Measurements from ENCODE around the gene PPIL6.

Gene PPIL6

DNA sequence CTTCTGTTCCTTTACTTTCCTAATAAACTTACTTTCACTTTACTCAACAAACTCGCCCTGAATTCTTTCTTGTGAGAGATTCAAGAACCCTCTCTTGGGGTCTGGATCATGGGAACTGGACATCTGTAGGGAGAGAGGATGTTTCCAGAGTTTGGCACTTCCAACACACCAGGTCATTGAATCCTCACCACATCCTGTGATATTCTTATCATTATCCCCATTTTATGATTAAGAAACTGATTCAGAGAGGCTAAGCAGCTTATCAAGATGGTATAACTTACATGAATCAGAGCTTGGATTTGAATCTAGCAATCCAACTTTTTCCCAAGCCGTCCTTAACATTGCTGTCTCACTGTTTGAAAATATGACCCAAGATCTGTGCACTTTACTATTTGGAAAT is 15.5 kb downstream of the PPIL6 start:
- TF ChIP-seq ZNF274 (IDR thresholded peaks at IDR 0.05; ENCODE audit: low read depth, low read length) = no peak
- H3K4me3 ChIP-seq (ENCODE audit: low read length) = no peak overlapping the region

DNA sequence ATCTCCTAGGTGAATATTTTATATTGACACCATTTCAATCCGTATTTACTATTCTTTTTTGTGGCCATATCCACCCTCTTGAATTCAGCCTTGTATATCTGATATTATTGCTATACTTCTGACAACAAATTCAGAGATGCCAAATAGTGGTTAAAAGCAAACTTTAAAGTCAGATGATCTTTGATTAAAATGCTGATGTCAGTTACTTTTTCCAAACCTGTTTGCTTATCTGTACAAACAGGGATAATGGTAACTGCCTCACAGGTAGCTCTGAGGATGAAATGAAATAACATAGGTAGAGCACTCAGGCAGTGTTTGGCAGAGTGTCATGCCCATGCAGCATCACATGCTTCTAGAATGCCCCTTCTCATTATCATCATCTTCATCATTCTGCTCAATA is 19.2 kb downstream of the PPIL6 start:
- TF ChIP-seq ZNF274 (IDR thresholded peaks at IDR 0.05; ENCODE audit: low read depth, low read length) = no peak
- H3K4me3 ChIP-seq (ENCODE audit: low read length) = no peak overlapping the region

DNA sequence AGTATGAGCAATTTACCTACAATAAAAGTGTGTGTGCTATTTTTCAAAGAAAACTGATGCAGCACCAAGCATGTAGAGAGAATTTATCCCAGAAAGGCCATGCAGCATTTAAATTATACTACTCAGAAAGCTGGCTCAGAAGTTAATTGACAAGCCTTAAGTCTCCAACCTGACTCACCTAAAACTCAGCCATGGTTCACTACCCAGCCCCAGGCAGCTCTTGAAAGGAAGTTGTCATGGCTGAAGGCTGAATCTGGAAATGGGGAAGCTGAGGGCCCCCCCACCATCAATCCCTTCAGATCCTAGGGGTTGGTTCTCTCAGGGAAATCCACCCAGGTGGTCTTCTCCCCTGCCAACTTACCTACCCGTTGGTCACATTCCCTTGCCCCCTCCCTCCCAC is 19.7 kb downstream of the PPIL6 start:
- H3K4me3 ChIP-seq (ENCODE audit: low read length) = no peak overlapping the region
- TF ChIP-seq ZNF274 (IDR thresholded peaks at IDR 0.05; ENCODE audit: low read depth, low read length) = no peak

DNA sequence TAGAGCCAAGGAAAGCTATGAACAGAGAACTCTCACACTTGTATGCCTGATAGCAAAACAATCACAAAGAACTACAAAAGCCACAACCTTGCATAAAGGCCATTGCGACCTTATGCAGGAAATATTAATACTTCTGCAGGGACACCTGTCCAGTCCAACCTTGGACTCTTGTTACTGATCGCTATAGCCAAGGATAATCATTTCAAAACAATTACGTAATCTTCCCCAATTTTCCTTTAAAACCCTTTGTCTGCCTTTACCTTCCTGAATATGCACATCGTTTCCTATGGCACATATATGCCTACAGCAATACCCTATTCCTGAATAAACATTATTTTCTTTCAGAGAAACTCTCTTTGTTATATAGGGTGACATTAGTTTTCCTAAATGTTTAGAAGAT is 22.8 kb downstream of the PPIL6 start:
- no peak for TF ChIP-seq ZNF274 (IDR thresholded peaks at IDR 0.05; ENCODE audit: low read depth, low read length)

DNA sequence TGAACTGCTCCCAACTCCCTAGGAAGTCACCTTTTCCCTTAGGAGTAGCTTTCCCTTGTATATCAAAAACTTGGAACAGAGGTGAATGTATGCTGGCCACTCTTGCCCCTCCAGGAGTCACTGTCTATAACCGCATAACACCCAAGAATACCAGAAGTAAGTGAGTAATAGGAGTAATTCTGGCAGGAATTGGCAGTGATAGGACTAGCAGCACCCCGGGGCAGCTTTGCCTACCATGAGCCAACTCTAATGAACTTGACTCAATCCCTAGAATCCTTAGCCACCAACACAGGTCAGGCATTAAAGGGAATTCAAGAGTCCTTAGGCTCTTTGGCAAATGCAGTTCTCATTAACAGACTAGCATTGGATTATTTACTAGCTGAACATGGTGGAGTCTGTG is 29.4 kb downstream of the PPIL6 start:
- no peak overlapping the region for H3K4me3 ChIP-seq (ENCODE audit: low read length)
- no peak for TF ChIP-seq ZNF274 (IDR thresholded peaks at IDR 0.05; ENCODE audit: low read depth, low read length)

More for the DNA sequence above, 22.8 kb downstream of the PPIL6 start:
- H3K4me3 ChIP-seq (ENCODE audit: low read length) = no peak overlapping the region

DNA sequence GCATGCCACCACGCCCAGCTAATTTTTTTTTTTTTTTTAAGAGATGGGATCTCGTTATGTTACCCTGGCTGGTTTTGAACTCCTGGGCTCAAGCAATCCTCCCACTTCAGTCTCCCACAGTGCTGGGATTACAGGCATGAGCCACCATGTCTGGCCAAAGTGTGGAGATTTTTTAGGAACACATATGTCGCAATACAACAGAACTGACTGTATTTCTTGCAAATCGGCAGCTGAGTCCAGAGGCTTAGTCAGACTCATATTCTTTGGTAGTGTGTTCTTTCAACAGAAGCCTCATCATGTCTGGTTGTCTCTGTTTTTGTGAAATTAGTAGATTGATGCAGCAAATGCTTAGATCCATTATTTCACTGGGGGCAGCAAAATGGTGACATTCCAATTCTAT is 34.2 kb downstream of the PPIL6 start:
- TF ChIP-seq ZNF274 (IDR thresholded peaks at IDR 0.05; ENCODE audit: low read depth, low read length) = no peak
- no peak overlapping the region for H3K4me3 ChIP-seq (ENCODE audit: low read length)

DNA sequence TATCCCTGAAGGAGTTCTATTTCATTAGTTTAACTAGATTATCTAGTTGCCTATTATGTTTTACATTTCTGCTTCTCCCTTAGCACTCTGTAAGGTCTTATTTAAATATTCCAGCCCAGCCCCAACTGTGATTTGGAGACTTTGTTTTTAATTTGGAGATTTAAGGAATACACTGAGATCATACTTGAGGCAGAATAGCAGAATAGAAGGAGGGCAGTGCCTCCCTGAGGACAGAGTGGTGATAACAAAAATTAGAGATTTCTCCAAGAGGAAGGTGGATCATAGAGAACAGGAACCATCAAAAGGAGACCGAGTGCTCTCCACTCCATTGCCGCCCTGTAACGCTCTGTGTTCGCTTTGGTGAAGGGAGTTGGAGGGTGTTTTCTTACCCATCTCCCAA is 43.4 kb downstream of the PPIL6 start:
- no peak for TF ChIP-seq ZNF274 (IDR thresholded peaks at IDR 0.05; ENCODE audit: low read depth, low read length)
- H3K4me3 ChIP-seq (ENCODE audit: low read length) = no peak overlapping the region

DNA sequence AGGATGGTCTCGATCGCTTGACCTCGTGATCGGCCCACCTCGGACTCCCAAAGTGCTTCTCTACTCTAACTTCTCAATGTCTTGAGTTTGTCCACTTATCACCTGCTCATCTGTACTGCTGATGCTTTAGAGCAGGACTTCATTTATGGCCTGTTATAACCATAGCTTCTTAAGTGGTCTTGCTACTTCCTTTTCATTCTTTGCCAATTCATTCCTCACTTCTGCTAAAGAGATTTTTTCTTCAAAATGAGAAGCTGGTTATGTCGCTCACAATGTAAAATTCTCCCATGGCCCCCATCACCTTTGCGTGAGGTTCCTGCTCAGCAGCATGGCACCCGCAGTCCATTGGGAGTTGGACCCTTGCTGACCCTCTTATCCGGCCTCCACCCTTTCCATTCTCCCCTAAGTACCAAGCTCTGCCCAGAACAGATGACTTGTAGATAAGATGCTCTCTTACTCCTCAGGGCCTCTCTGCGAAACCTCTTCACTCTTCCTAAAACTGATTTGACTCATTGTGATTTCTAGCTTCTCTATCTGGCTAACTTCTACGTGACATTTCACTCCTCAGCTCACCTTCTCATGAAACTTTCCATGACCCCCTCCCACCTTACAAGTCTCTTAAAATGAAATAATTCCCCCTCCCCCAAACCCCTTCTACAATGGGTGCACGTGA is 44.2 kb downstream of the PPIL6 start:
- TF ChIP-seq ZNF274 (IDR thresholded peaks at IDR 0.05; ENCODE audit: low read depth, low read length) = no peak

DNA sequence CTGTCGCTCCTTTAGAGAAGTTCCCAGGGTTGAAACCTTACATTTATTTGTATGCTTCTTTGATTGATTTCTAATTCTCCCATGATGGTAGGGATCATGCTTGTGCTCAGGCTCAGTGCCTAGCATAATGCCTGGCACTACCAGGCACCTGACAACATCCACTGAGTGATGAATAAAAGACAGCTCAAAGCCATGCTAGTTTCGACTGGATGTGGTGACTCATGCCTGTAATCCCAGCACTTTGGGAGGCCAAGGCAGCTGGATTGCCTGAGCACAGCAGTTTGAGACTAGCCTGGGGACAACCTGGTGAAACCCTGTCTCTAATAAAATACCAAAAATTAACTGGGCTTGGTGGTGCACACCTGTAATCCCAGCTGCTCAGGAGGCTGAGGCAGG is 46.5 kb downstream of the PPIL6 start:
- no peak for TF ChIP-seq ZNF274 (IDR thresholded peaks at IDR 0.05; ENCODE audit: low read depth, low read length)

More for the DNA sequence above, 44.2 kb downstream of the PPIL6 start:
- H3K4me3 ChIP-seq (ENCODE audit: low read length) = no peak overlapping the region

DNA sequence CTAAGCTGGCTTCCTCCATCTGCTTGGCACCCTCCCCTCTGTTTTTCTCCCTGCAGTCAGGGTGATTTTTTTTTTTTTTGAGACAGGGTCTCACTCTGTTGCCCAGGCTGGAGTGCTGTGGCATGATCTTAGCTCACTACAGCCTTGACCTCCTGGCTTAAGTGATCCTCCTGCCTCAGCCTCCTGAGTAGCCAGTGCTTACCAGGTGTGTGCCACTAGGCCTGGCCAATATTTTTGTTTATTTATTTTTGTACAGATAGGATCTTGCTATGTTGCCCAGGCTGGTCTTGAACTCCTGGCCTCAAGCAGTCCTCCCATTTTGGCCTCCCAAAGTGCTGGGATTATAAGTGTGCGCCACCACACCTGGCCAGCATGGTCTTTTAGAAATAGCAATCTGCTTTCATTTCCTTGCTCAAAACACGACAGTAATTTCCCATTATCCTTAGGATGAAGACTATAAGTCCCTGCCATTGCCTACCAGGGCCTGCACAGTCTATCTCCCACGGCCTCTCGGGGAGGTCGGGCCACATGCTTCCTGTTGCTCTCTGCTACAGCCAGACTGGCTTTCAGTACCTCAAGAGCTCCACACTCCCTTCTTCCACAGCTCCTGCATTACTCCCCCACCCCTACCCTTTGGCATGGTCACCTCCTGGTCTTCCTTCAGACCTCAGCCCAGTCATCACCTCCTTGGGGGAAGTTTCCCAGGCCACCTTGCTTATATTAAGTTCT is 47.1 kb downstream of the PPIL6 start:
- no peak for TF ChIP-seq ZNF274 (IDR thresholded peaks at IDR 0.05; ENCODE audit: low read depth, low read length)
- no peak overlapping the region for H3K4me3 ChIP-seq (ENCODE audit: low read length)

More for the DNA sequence above, 46.5 kb downstream of the PPIL6 start:
- no peak overlapping the region for H3K4me3 ChIP-seq (ENCODE audit: low read length)

DNA sequence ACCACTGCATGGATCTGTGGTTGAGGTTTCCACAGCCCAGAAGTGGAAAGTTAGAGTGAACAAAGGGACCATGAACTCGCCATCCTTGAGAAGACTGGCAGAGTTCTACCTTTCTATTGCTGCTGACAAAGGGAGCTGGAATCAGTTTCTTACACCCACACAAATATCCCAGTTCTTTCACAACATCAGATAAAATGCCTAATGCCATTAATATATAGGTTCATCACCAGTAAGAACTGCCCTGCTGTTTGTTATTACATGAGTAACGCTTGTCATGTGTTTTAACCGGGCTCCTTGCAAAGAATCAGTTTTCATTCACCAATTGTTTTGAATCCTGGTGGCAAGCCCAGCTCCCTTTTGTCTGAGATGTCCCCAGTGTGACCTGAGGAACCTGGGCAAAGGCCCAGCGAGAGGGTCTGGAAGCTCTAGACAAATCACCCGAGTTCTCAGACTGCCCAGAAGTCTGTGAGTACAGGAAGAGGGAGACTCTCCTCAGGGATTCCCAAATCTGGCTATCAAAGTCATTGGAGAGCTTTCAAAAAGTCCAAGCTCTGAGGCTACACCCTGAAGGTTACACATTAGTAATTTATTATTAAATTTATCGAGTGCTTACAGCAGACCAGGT is 50.7 kb downstream of the PPIL6 start:
- H3K4me3 ChIP-seq (ENCODE audit: low read length) = no peak overlapping the region
- no peak for TF ChIP-seq ZNF274 (IDR thresholded peaks at IDR 0.05; ENCODE audit: low read depth, low read length)

DNA sequence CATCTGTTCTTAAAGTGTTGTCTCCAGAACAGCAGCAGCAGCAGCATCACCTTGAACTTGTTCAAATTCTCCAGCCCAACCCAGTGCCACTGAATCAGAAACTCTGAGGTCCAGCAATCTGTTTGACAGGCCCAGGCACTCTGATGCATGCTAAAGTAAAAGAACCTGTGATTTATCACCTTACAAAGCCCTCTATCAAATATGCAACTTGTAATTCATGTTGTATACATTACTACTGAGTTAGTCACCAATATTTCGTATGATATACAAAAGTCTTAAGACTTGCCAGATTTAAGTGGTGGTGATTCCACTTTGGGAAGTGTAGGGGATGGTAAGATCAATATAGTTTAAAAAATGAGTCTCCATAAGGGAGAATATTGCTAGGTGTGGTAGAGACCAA is 52.2 kb downstream of the PPIL6 start:
- no peak overlapping the region for H3K4me3 ChIP-seq (ENCODE audit: low read length)
- no peak for TF ChIP-seq ZNF274 (IDR thresholded peaks at IDR 0.05; ENCODE audit: low read depth, low read length)

DNA sequence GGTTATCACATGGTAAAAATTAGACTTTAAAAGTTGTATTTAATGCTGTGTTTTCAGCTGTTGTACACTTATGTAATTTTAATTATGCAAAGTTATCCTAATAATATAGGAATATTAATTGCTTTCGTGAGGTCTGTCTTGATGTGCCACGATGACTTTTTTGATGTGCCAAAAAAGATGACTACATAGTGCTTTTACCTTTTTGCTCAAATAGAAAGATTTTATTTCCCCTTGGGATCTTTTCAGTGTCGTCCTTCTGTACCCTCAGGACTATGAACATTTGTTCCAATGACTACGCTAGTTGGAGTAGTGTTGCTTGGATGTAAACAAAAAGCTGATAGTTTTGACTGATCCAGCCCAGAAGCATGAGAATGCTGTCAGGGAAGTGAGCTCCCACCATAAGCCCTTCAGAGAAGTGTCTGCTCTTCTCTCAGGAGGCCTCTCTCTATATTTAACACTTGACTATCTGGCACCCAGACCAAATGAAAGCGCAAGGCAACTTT is 56.9 kb downstream of the PPIL6 start:
- peak overlapping the region; percentile 80; the same call in 1 of the 2 replicates for H3K4me3 ChIP-seq (ENCODE audit: low read length)

DNA sequence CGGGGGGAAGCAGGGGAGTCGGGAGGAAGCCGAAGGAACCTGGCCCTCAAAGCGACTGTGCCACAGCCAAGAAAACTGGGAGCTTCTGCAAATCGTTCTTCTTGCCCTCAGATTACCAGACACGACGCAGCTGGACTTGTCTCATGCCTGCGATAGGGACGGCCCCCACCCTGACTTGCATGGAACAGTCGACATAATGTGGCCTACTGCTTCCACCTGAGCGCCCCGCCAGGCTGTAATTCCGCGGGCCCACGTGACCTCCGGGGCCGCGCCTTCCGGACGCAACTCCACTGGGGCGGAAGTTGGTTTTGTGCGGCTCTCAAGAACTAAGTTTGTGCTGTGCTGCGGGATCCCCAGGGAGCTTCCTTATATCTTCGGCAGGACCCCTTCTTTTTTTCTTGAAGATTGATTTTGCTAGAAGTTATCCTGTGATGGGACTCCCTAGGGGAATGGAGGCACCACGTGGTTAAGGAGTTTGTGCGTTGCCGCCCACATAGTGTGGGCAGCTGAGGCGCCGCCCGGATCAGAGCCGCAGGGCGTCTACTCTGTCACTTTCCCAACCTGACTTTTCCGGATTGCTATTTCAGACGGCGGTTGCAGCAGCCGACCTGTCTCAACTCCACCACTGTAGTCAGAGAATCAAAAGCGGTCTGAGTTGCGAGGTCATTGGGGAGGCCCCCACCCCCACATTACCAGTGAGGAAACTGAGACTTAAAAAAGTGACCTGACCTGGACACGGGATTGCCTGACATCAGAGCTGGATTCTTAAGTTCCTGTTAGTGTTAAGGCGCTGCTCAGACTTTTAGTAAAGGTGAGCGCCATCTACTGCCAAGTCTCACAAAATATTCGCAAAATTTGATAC is 57.6 kb downstream of the PPIL6 start:
- no peak for TF ChIP-seq ZNF274 (IDR thresholded peaks at IDR 0.05; ENCODE audit: low read depth, low read length)
- peak overlapping the region; percentile 80; the same call in 1 of the 2 replicates for H3K4me3 ChIP-seq (ENCODE audit: low read length)

More for the DNA sequence above, 56.9 kb downstream of the PPIL6 start:
- no peak for TF ChIP-seq ZNF274 (IDR thresholded peaks at IDR 0.05; ENCODE audit: low read depth, low read length)
